HG03060 (cell line): ENCODE measurements around the gene GLRX5.
"Not testable (repeated sequence)": the region's sequence is repeated elsewhere in the genome, so short reads cannot be mapped to it uniquely, and the experiment has no call there.

Experiments
- ATAC-seq: cut with Tn5 transposase; IDR thresholded peaks from one replicate; pipeline ENCODE4 v1.9.1; 2021; ENCODE audit warnings: low read depth, moderate number of reproducible peaks; ENCODE audit not compliant: unreplicated experiment

GLRX5 gene

GRCh38 chr14:95498622-95499353 is 36.1 kb upstream of the GLRX5 start:
- no peak for ATAC-seq

- no peak for ATAC-seq
These were observed 35.5 kb upstream of the GLRX5 start for GRCh38 chr14:95499354-95499750.

GRCh38 chr14:95500201-95500681 is 34.6 kb upstream of the GLRX5 start:
- ATAC-seq: no peak

- ATAC-seq: no peak
These were observed 34.0 kb upstream of the GLRX5 start for GRCh38 chr14:95500772-95501401.

GRCh38 chr14:95502381-95502950 is 32.4 kb upstream of the GLRX5 start:
- ATAC-seq: no peak

GRCh38 chr14:95503365-95504134 is 31.3 kb upstream of the GLRX5 start:
- peak; percentile 49 for ATAC-seq

GRCh38 chr14:95504135-95505029 is 30.5 kb upstream of the GLRX5 start:
- ATAC-seq: no peak

GRCh38 chr14:95505030-95505589 is 29.7 kb upstream of the GLRX5 start:
- no peak for ATAC-seq

- no peak for ATAC-seq
These were observed 27.7 kb upstream of the GLRX5 start for GRCh38 chr14:95507174-95507573.

- no peak for ATAC-seq
These were observed 27.1 kb upstream of the GLRX5 start for GRCh38 chr14:95507701-95508103.

GRCh38 chr14:95508377-95508776 is 26.5 kb upstream of the GLRX5 start:
- ATAC-seq: no peak

- no peak for ATAC-seq
These were observed 25.4 kb upstream of the GLRX5 start for GRCh38 chr14:95509495-95509894.

GRCh38 chr14:95510344-95510743 is 24.5 kb upstream of the GLRX5 start:
- ATAC-seq: not testable (repeated sequence)

- no peak for ATAC-seq
These were observed 24.0 kb upstream of the GLRX5 start for GRCh38 chr14:95510804-95511203.

- ATAC-seq: no peak
These were observed 23.2 kb upstream of the GLRX5 start for GRCh38 chr14:95511687-95512086.

- ATAC-seq: no peak
These were observed 21.6 kb upstream of the GLRX5 start for GRCh38 chr14:95513291-95513690.

- no peak for ATAC-seq
These were observed 20.4 kb upstream of the GLRX5 start for GRCh38 chr14:95514131-95515079.

- no peak for ATAC-seq
These were observed 19.8 kb upstream of the GLRX5 start for GRCh38 chr14:95515080-95515489.
